Sigmoid colon (tissue), 7 donors: ENCODE measurements around the gene TNIP3. TPM values are rescaled to one million over a fixed set of nuclear protein-coding genes. Genes with fewer than 3 reads are reported as not detected.

Experiments
- DNase-seq: peaks from one replicate; pipeline ENCODE4 v3.0.0-alpha.2; 2019
- H3K27ac ChIP-seq, 4 donors: fragments of 200-600 bp; sonication (generic); one replicate each; pipeline ENCODE4 v1.5.1; 2016 to 2019; ENCODE audit warnings: mild to moderate bottlenecking in 1 of 4
- H3K27me3 ChIP-seq, 3 donors: fragments of 200-600 bp; sonication (generic); one replicate each; pipeline ENCODE4 v1.5.1; 2019; ENCODE audit warnings: mild to moderate bottlenecking in 1 of 3
- H3K36me3 ChIP-seq, 4 donors: fragments of 200-600 bp; sonication (generic); one replicate each; pipeline ENCODE4 v1.5.1; 2016 to 2019
- H3K4me1 ChIP-seq, 4 donors: fragments of 200-600 bp; sonication (generic); one replicate each; pipeline ENCODE4 v1.5.1; 2017 to 2019
- H3K4me3 ChIP-seq, 4 donors: fragments of 200-600 bp; sonication (generic); one replicate each; pipeline ENCODE4 v1.5.1; 2017 to 2019; ENCODE audit warnings: mild to moderate bottlenecking in 2 of 4, moderate library complexity in 1 of 4
- H3K9me3 ChIP-seq, 4 donors: fragments of 200-600 bp in 3 of 4; sonication (generic) in 3 of 4; one replicate each; pipeline versions ENCODE4 v1.5.1 to v1.6.1; 2013 to 2019
- EP300 ChIP-seq, 4 donors: sonication (generic); formaldehyde crosslinking; IDR thresholded peaks; one replicate each; pipeline ENCODE4 v1.6.1; 2017; ENCODE audit warnings: antibody characterized with exemption in 4 of 4
- POLR2A ChIP-seq, 2 donors: fragments of 450-650 bp; IDR thresholded peaks; one replicate each; pipeline ENCODE4 v1.6.1; 2016; ENCODE audit warnings: antibody characterized with exemption in 2 of 2, mild to moderate bottlenecking in 2 of 2, moderate library complexity in 2 of 2
- POLR2AphosphoS5 ChIP-seq, 4 donors: sonication (generic); formaldehyde crosslinking; IDR thresholded peaks; one replicate each; pipeline ENCODE4 v1.6.1; 2017; ENCODE audit warnings: antibody characterized with exemption in 4 of 4
- WGBS, 2 donors: extraction: QIAGEN DNeasy Blood & Tissue Kit; methylation state at CpG; one replicate each; pipeline ENCODE4 v1.1.7; 2013; 5-methylcytosine and 5-hydroxymethylcytosine counted together
- intact Hi-C: fragments of 100-400 bp; cut with DNase I; formaldehyde crosslinking; loops from one replicate; pipeline ENCODE4 v1.15.1; 2023
- polyA plus RNA-seq, 3 donors: library from polyadenylated mRNA; stranded (reverse); fragments of 200-250 nt; gene quantifications; one replicate each; pipeline ENCODE4 v1.2.3, GENCODE V29; 2013
- total RNA-seq, 4 donors: library from RNA; depleted of rRNA; stranded (reverse); fragments of >200 nt; gene quantifications; one replicate each; pipeline ENCODE4 v1.1.0, GENCODE V29; 2016
- TF ChIP-seq, protein P1 (sequence below), 4 experiments: fragments of 450-650 bp in 3 of 4; fragments of 200-600 bp in 1 of 4; IDR thresholded peaks; one replicate each; pipeline ENCODE4 v1.5.1; 2016 to 2019; ENCODE audit warnings: antibody characterized with exemption in 4 of 4, mild to moderate bottlenecking in 3 of 4, moderate library complexity in 2 of 4
- donor health status: healthy with polysubstance abuse.
- donor health status: Bipolar disorder and iron deficiency.
- donor health status: healthy.

The TNIP3 gene
- total and polyA plus RNA-seq, 7 donors: 0.49 to 18.1 (median 3.0) TPM; not detected in 4

DNA sequence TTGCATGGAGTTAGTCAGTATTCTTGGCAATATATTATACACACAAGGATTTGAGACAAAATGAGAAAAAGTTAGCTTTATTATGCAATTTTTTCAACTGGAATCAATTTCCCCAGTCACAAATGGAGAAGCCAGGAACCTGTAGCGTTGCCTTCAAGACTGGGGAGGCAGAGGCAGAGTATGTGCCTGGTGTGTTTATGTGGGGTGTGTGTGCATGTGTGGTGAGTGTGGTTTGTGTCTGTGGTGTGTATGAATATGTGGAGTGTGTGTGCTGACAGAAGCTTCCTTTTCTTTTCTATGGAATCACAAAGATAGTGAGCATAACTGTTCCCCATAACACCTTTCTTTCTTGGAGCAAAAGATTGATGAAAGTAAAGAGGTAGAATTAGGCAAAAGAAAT is 37.0 kb downstream of the TNIP3 start:
- Histone ChIP-seq H3K9me3 (peaks cover 0 to 2% (median 0%) of the 10 kb centered on the region in 4 donors), H3K27ac (no peak overlapping the region), H3K27me3 (no peaks in the 10 kb centered on the region), H3K4me1 (no peaks in the 10 kb centered on the region), H3K36me3 (no peaks in the 10 kb centered on the region), H3K4me3 (no peak overlapping the region)
- no peak for DNase-seq
- WGBS, 2 donors: 86 to 93% methylated on average over 1 of the region's 1 CpG
- no peak for TF ChIP-seq EP300 (IDR thresholded peaks at IDR 0.05)
- TF ChIP-seq, protein P1, sequence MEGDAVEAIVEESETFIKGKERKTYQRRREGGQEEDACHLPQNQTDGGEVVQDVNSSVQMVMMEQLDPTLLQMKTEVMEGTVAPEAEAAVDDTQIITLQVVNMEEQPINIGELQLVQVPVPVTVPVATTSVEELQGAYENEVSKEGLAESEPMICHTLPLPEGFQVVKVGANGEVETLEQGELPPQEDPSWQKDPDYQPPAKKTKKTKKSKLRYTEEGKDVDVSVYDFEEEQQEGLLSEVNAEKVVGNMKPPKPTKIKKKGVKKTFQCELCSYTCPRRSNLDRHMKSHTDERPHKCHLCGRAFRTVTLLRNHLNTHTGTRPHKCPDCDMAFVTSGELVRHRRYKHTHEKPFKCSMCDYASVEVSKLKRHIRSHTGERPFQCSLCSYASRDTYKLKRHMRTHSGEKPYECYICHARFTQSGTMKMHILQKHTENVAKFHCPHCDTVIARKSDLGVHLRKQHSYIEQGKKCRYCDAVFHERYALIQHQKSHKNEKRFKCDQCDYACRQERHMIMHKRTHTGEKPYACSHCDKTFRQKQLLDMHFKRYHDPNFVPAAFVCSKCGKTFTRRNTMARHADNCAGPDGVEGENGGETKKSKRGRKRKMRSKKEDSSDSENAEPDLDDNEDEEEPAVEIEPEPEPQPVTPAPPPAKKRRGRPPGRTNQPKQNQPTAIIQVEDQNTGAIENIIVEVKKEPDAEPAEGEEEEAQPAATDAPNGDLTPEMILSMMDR (IDR thresholded peaks at IDR 0.05): no peak
- no peak for TF ChIP-seq POLR2A (IDR thresholded peaks at IDR 0.05)
- no peak for TF ChIP-seq POLR2AphosphoS5 (IDR thresholded peaks at IDR 0.05)
- intact Hi-C loops: no loop called here

DNA sequence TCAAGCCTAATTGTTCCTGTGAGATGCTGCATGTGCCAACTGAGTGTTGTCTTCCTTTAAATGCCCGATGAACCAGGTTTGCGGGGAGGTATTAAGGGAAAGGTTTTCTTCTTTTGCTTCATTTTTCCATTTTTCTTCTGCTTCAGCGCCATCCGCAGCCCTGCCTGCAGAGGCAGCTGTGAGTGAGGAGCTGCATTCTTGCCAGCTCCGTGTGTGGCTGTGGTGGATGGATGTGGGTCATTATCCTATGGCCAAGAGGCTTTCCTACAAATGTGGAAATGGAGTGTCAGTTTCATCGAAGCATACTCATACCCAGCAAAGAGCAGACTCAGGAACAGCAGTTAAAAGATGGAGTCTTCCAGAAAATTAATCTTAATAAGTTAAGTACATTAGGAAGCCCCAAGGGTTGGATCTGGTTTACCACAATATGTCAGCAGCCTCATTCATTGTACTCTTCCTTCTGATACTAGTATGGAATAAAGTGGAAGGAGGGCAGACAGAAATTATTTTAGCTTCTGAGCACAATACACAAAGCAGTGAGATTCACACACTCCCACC is 37.6 kb downstream of the TNIP3 start:
- 87% methylated on average over 6 of the region's 6 CpGs for WGBS, 2 donors

DNA sequence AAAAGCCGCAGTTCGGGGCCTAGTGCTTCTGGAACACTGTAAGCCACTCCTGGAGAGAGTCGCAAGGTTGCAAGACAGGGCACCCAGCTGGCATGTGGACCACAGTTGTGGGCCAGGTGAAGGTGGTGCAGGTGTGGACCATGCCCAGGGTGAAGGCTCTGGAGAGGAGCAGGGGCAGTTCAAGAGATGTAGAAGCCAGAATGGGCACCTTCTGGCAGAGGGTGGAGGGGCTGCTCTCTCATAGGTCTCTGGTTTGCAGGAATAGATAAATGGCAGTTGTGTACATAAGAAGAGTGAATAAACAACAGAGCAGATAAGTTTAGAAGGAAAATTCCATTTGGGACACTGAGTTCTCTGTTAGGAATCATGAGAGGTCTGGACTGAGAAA is 38.6 kb downstream of the TNIP3 start:
- TF ChIP-seq EP300 (IDR thresholded peaks at IDR 0.05) (no peak), POLR2AphosphoS5 (IDR thresholded peaks at IDR 0.05) (no peak), POLR2A (IDR thresholded peaks at IDR 0.05) (no peak)
- TF ChIP-seq, protein P1 (IDR thresholded peaks at IDR 0.05): no peak
- intact Hi-C loops: no loop called here
- Histone ChIP-seq H3K9me3 (peaks cover 0 to 2% (median 0%) of the 10 kb centered on the region in 4 donors), H3K4me3 (no peak overlapping the region), H3K27me3 (no peaks in the 10 kb centered on the region), H3K36me3 (no peaks in the 10 kb centered on the region), H3K27ac (no peak overlapping the region), H3K4me1 (no peaks in the 10 kb centered on the region)
- 96 to 97% methylated on average over 3 of the region's 3 CpGs for WGBS, 2 donors
- DNase-seq: no peak

More for the DNA sequence above, 37.6 kb downstream of the TNIP3 start:
- TF ChIP-seq EP300 (IDR thresholded peaks at IDR 0.05) (no peak), POLR2AphosphoS5 (IDR thresholded peaks at IDR 0.05) (no peak), POLR2A (IDR thresholded peaks at IDR 0.05) (no peak)
- TF ChIP-seq, protein P1 (IDR thresholded peaks at IDR 0.05): no peak
- peaks cover 0 to 2% (median 0%) of the 10 kb centered on the region in 4 donors for H3K9me3 ChIP-seq
- no peak overlapping the region for H3K27ac ChIP-seq
- no peaks in the 10 kb centered on the region for H3K27me3 ChIP-seq
- no peaks in the 10 kb centered on the region for H3K4me1 ChIP-seq
- DNase-seq: no peak
- H3K36me3 ChIP-seq: no peaks in the 10 kb centered on the region
- H3K4me3 ChIP-seq: no peak overlapping the region
- intact Hi-C loops: no loop called here

DNA sequence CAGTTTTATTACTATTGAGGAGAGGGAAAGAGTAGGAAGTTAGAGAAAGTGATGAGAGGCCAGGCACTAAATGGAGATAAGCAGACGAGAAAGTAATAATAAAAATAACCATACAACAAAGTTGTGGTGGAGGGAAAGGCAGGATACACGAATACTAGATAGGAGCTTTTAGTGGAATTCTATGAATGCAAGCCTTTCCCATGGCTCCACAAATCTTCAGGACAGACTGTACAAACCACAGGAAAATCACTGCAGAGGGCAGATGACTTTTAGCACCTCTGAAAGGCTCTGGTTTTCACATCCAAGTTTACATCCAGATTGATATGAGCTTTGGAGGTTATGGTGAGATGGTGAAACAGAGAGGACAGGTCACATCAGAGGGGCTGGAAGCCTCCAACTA is 41.5 kb downstream of the TNIP3 start:
- TF ChIP-seq POLR2AphosphoS5 (IDR thresholded peaks at IDR 0.05) (no peak), EP300 (IDR thresholded peaks at IDR 0.05) (no peak), POLR2A (IDR thresholded peaks at IDR 0.05) (no peak)
- TF ChIP-seq, protein P1 (IDR thresholded peaks at IDR 0.05): no peak
- intact Hi-C loops: no loop called here
- Histone ChIP-seq H3K9me3 (no peaks in the 10 kb centered on the region), H3K4me1 (no peaks in the 10 kb centered on the region), H3K4me3 (no peak overlapping the region), H3K27ac (no peak overlapping the region), H3K36me3 (no peaks in the 10 kb centered on the region), H3K27me3 (no peaks in the 10 kb centered on the region)
- no peak for DNase-seq
- WGBS, 2 donors: 70 to 77% methylated on average over 2 of the region's 2 CpGs

DNA sequence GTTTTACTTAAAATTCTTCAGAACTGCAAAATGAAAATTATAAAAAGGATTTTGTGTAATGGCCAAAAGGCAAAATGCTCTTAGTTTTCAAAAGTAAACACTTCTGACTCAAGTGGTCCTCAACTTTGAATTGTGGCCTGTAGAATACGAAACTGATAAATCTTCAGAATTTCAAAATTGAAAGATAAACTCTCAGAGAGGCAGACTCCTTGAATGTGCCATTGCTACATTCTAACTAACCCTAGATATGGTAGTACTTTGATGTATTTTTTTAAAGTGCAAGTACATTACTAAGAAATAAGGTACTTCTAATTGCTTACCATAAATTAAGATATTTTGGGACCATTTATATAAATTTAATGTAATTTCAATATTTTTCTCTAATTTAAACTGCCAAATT is 44.4 kb downstream of the TNIP3 start:
- DNase-seq: no peak
- intact Hi-C loops: no loop called here
- no peak for TF ChIP-seq EP300 (IDR thresholded peaks at IDR 0.05)
- TF ChIP-seq, protein P1 (IDR thresholded peaks at IDR 0.05): no peak
- no peak for TF ChIP-seq POLR2A (IDR thresholded peaks at IDR 0.05)
- TF ChIP-seq POLR2AphosphoS5 (IDR thresholded peaks at IDR 0.05): no peak
- Histone ChIP-seq H3K9me3 (no peaks in the 10 kb centered on the region), H3K4me1 (no peaks in the 10 kb centered on the region), H3K27ac (no peak overlapping the region), H3K27me3 (no peaks in the 10 kb centered on the region), H3K4me3 (no peak overlapping the region), H3K36me3 (no peaks in the 10 kb centered on the region)
- WGBS, 2 donors: 91% methylated on average over 1 of the region's 1 CpG
